ENCODE measurements around the gene HOXB9.

The HOXB9 gene

GRCh38 chr17:48639982-48640857 lies 14.1 kb upstream of the HOXB9 start:
- no peak for DNase-seq

GRCh38 chr17:48639136-48639535 lies 13.0 kb upstream of the HOXB9 start:
- DNase-seq: no peak

GRCh38 chr17:48637323-48638260 lies 11.4 kb upstream of the HOXB9 start:
- no peak for DNase-seq

GRCh38 chr17:48636177-48637018 lies 10.2 kb upstream of the HOXB9 start:
- DNase-seq: peak in 7 of 56 donors; percentile 5 to 34 (median 7)

- no peak for DNase-seq
These were observed 8.5 kb upstream of the HOXB9 start for GRCh38 chr17:48634493-48635208.

- no peak for DNase-seq
These were observed 7.1 kb upstream of the HOXB9 start for GRCh38 chr17:48633266-48633677.

- DNase-seq: no peak
These were observed 6.6 kb upstream of the HOXB9 start for GRCh38 chr17:48632579-48633265.

GRCh38 chr17:48631693-48632578 lies 5.8 kb upstream of the HOXB9 start:
- DNase-seq: no peak

- no peak for DNase-seq
These were observed 5.0 kb upstream of the HOXB9 start for GRCh38 chr17:48630925-48631692.

GRCh38 chr17:48630009-48630924 lies 4.1 kb upstream of the HOXB9 start:
- no peak for DNase-seq

GRCh38 chr17:48629411-48629759 lies 3.2 kb upstream of the HOXB9 start:
- DNase-seq: no peak

- DNase-seq: no peak
These were observed 2.7 kb upstream of the HOXB9 start for GRCh38 chr17:48628649-48629410.

GRCh38 chr17:48627623-48628521 lies 1.7 kb upstream of the HOXB9 start:
- no peak for DNase-seq

GRCh38 chr17:48627118-48627597 lies 1.0 kb upstream of the HOXB9 start:
- no peak for DNase-seq
